GM12878 (cell line): ENCODE results near the gene LMCD1.

ENCODE experiments used
- CEBPB ChIP-seq, 2 experiments: fragments of 150-350 bp in 1 of 2; IDR thresholded peaks; 2 replicates each; pipeline ENCODE4 v1.6.1; 2012 to 2014; ENCODE audit warnings: low read depth in 2 of 2, low read length in 2 of 2, borderline replicate concordance in 1 of 2, inconsistent platforms in 1 of 2
- CHD2 ChIP-seq: IDR thresholded peaks from 2 replicates; pipeline ENCODE4 v1.6.1; 2011; ENCODE audit warnings: low read depth, low read length, improper control_type of control experiment, borderline replicate concordance
- CTCF ChIP-seq, 3 experiments: IDR thresholded peaks in 2 of 3; conservative IDR thresholded peaks in 1 of 3; 2 replicates each; pipeline ENCODE4 v1.5.1; 2011; ENCODE audit warnings: low read depth in 3 of 3, low read length in 3 of 3, mild to moderate bottlenecking in 3 of 3, control low read depth in 2 of 3, moderate library complexity in 2 of 3, inconsistent platforms in 1 of 3, mixed read lengths in 1 of 3; ENCODE audit not compliant: control insufficient read depth in 2 of 3, insufficient read depth in 1 of 3; ENCODE audit errors: extremely low read depth in 1 of 3
- ELK1 ChIP-seq: IDR thresholded peaks from 2 replicates; pipeline ENCODE4 v1.6.1; 2012; ENCODE audit warnings: low read depth, low read length, improper control_type of control experiment
- EZH2 ChIP-seq: IDR thresholded peaks from 2 replicates; pipeline ENCODE4 v1.6.1; 2012; ENCODE audit warnings: low read depth, mild to moderate bottlenecking, control low read depth, inconsistent platforms, low read length, borderline replicate concordance; ENCODE audit not compliant: control insufficient read depth
- FOXK2 ChIP-seq: fragments of 450-650 bp; IDR thresholded peaks from 2 replicates; pipeline ENCODE4 v1.6.1; 2017; ENCODE audit warnings: mild to moderate bottlenecking, moderate library complexity
- MAX ChIP-seq: IDR thresholded peaks from 2 replicates; pipeline ENCODE4 v1.6.1; 2012; ENCODE audit warnings: low read depth, low read length, improper control_type of control experiment
- MEF2A ChIP-seq: IDR thresholded peaks from 2 replicates; pipeline ENCODE4 v1.6.1; 2011; ENCODE audit warnings: low read depth, mild to moderate bottlenecking, low read length, moderate library complexity; ENCODE audit not compliant: insufficient read depth
- NR2F1 ChIP-seq: fragments of 450-650 bp; conservative IDR thresholded peaks from 2 replicates; pipeline ENCODE4 v1.6.1; 2017; ENCODE audit warnings: mild to moderate bottlenecking
- RCOR1 ChIP-seq: conservative IDR thresholded peaks from 2 replicates; pipeline ENCODE4 v1.6.1; 2012; ENCODE audit warnings: low read depth, low read length, improper control_type of control experiment
- REST ChIP-seq: IDR thresholded peaks from 2 replicates; pipeline ENCODE4 v1.6.1; 2012; ENCODE audit warnings: mild to moderate bottlenecking, low read depth, low read length
- SIN3A ChIP-seq: IDR thresholded peaks from 2 replicates; pipeline ENCODE4 v1.6.1; 2012; ENCODE audit warnings: low read depth, low read length, improper control_type of control experiment
- SUZ12 ChIP-seq: fragments of 200-600 bp; sonication (generic); IDR thresholded peaks from one replicate; pipeline ENCODE4 v1.6.1; 2018; ENCODE audit warnings: antibody characterized with exemption, mild to moderate bottlenecking; ENCODE audit not compliant: unreplicated experiment
- TARDBP ChIP-seq: IDR thresholded peaks from 2 replicates; pipeline ENCODE4 v1.6.1; 2016; ENCODE audit warnings: borderline replicate concordance

- TF ChIP-seq MAX (no peak), CEBPB (IDR thresholded peaks at IDR 0.05; ENCODE audit: borderline replicate concordance in 1 of 2, low read depth in 2 of 2, low read length in 2 of 2) (no peak), TARDBP (no peak), NR2F1 (no peak), CHD2 (no peak), REST (no peak), RCOR1 (no peak), MEF2A (no peak), CTCF (IDR thresholded peaks at IDR 0.05 in 2 of 3, conservative IDR thresholded peaks at IDR 0.05 in 1 of 3; ENCODE audit: control insufficient read depth in 2 of 3, extremely low read depth in 1 of 3, insufficient read depth in 1 of 3, low read depth in 3 of 3, low read length in 3 of 3) (no peak), SUZ12 (no peak), FOXK2 (no peak), EZH2 (no peak), SIN3A (no peak), ELK1 (no peak)
Measured at GRCh38 chr3:8556473-8556869, 54.8 kb downstream of the LMCD1 start.
